ENCODE data around the gene CLCN3. TPM values are rescaled to one million over a fixed set of nuclear protein-coding genes. Genes with fewer than 3 reads are reported as not detected.

CLCN3 gene
- total and polyA plus RNA-seq, 9 donors: 11.8 to 38.5 (median 29.6) TPM

- H3K9me3 ChIP-seq: no peaks in the 10 kb centered on the region
- no peak for DNase-seq
- H3K4me1 ChIP-seq (ENCODE audit: insufficient read depth): no peaks in the 10 kb centered on the region
- H3K27me3 ChIP-seq: no peaks in the 10 kb centered on the region
- H3K36me3 ChIP-seq: no peaks in the 10 kb centered on the region
- TF ChIP-seq POLR2A (IDR thresholded peaks at IDR 0.05) (no peak), CTCF (IDR thresholded peaks at IDR 0.05) (no peak), EP300 (IDR thresholded peaks at IDR 0.05) (no peak)
- H3K4me3 ChIP-seq: no peak overlapping the region
- H3K27ac ChIP-seq: no peak overlapping the region
- intact Hi-C loops (cut with DNase I): no loop called here
These were observed 25.7 kb upstream of the CLCN3 start for GRCh38 chr4:169594560-169595195.

GRCh38 chr4:169601016-169601771 lies 19.2 kb upstream of the CLCN3 start:
- H3K36me3 ChIP-seq: no peaks in the 10 kb centered on the region
- DNase-seq: no peak

GRCh38 chr4:169603312-169603711 lies 17.1 kb upstream of the CLCN3 start:
- intact Hi-C loops (cut with DNase I): no loop called here
- Histone ChIP-seq H3K4me3 (no peak overlapping the region), H3K27ac (no peak overlapping the region), H3K27me3 (no peaks in the 10 kb centered on the region), H3K9me3 (no peaks in the 10 kb centered on the region), H3K36me3 (no peaks in the 10 kb centered on the region), H3K4me1 (ENCODE audit: insufficient read depth) (no peaks in the 10 kb centered on the region)
- 72 to 87% (median 79%) methylated on average over 2 of the region's 2 CpGs for WGBS, 3 donors
- TF ChIP-seq EP300 (IDR thresholded peaks at IDR 0.05) (no peak), POLR2A (IDR thresholded peaks at IDR 0.05) (no peak), CTCF (IDR thresholded peaks at IDR 0.05) (no peak)
- no peak for DNase-seq

More at GRCh38 chr4:169601016-169601771, 19.2 kb upstream of the CLCN3 start:
- Histone ChIP-seq H3K27me3 (no peaks in the 10 kb centered on the region), H3K9me3 (no peaks in the 10 kb centered on the region), H3K4me3 (no peak overlapping the region), H3K4me1 (ENCODE audit: insufficient read depth) (no peaks in the 10 kb centered on the region), H3K27ac (no peak overlapping the region)
- TF ChIP-seq POLR2A (IDR thresholded peaks at IDR 0.05) (no peak), EP300 (IDR thresholded peaks at IDR 0.05) (no peak), CTCF (IDR thresholded peaks at IDR 0.05) (no peak)
- intact Hi-C loops (cut with DNase I): no loop called here

GRCh38 chr4:169604131-169604900 lies 16.1 kb upstream of the CLCN3 start:
- no peak overlapping the region for H3K27ac ChIP-seq
- H3K4me3 ChIP-seq: no peak overlapping the region
- intact Hi-C loops (cut with DNase I): no loop called here
- H3K36me3 ChIP-seq: no peaks in the 10 kb centered on the region
- no peak for TF ChIP-seq POLR2A (IDR thresholded peaks at IDR 0.05)
- no peak for TF ChIP-seq EP300 (IDR thresholded peaks at IDR 0.05)
- TF ChIP-seq CTCF (IDR thresholded peaks at IDR 0.05): no peak
- H3K27me3 ChIP-seq: no peaks in the 10 kb centered on the region
- DNase-seq: no peak
- H3K4me1 ChIP-seq (ENCODE audit: insufficient read depth): no peaks in the 10 kb centered on the region
- 0 to 93% (median 0%) methylated on average over 1 of the region's 1 CpG for WGBS, 3 donors
- no peaks in the 10 kb centered on the region for H3K9me3 ChIP-seq
